A673 (cell line): ENCODE data around the gene GRIK4.

ENCODE experiments used
- EZH2 ChIP-seq: fragments of 200-600 bp; sonication (generic); IDR thresholded peaks from 2 replicates; pipeline ENCODE4 v1.6.1; 2017; ENCODE audit warnings: borderline replicate concordance, low read depth, mild to moderate bottlenecking, mixed read lengths, antibody characterized with exemption, low read length; ENCODE audit not compliant: poor library complexity, severe bottlenecking
- TF ChIP-seq, protein P1 (sequence below): fragments of 300-800, 200-600 bp; sonication (generic); conservative IDR thresholded peaks from 2 replicates; pipeline ENCODE4 v1.5.1; 2017; ENCODE audit warnings: low read depth, mild to moderate bottlenecking, antibody characterized with exemption, low read length, moderate library complexity, mixed read lengths

DNA sequence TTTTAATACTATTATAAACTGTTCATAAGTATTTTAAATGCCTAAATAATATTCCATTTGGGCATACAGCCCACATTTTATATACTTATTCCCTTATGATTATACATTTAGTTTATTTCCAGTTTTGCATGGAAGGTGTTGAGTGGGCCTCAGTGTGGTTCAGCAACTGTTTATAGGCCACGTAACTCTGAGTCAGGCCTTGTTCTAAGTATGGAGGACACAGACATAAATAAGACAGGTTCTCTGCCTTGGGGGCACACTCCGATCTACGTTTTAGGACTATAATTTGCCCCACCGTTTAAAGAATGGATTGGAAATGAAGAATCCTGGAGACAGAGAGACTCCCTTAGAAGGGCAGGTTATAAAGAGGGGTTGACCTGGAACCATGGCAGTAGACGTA lies 300.2 kb downstream of the GRIK4 start:
- TF ChIP-seq, protein P1, sequence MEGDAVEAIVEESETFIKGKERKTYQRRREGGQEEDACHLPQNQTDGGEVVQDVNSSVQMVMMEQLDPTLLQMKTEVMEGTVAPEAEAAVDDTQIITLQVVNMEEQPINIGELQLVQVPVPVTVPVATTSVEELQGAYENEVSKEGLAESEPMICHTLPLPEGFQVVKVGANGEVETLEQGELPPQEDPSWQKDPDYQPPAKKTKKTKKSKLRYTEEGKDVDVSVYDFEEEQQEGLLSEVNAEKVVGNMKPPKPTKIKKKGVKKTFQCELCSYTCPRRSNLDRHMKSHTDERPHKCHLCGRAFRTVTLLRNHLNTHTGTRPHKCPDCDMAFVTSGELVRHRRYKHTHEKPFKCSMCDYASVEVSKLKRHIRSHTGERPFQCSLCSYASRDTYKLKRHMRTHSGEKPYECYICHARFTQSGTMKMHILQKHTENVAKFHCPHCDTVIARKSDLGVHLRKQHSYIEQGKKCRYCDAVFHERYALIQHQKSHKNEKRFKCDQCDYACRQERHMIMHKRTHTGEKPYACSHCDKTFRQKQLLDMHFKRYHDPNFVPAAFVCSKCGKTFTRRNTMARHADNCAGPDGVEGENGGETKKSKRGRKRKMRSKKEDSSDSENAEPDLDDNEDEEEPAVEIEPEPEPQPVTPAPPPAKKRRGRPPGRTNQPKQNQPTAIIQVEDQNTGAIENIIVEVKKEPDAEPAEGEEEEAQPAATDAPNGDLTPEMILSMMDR: no peak
- TF ChIP-seq EZH2: no peak
